Measurements from ENCODE around the gene DGKQ. TPM values are rescaled to one million over a fixed set of nuclear protein-coding genes. Genes with fewer than 3 reads are reported as not detected.
A peak's percentile ranks its signal among the peaks of the same experiment; 100 is the strongest.

The DGKQ gene
- total and polyA plus RNA-seq, 2 of the 13 experiments (the other 11 are each of a cell fraction or from before 2014, with no cell fraction given), result 4.5 to 7.2 TPM

GRCh38 chr4:992297-993110, 19.1 kb upstream of the DGKQ start (continued):
- peak; percentile 61; the same call in 1 of the 2 replicates for TF ChIP-seq KMT2B (CRISPR knock-in tag; IDR thresholded peaks at IDR 0.05)
- TF ChIP-seq ZNF747 (CRISPR knock-in tag; IDR thresholded peaks at IDR 0.05; ENCODE audit: borderline replicate concordance), result peak; percentile 77; the same call in 1 of the 2 replicates
- no peak for TF ChIP-seq KMT2A (CRISPR knock-in tag; IDR thresholded peaks at IDR 0.05)
- peak; percentile 88 for TF ChIP-seq KLF6 (CRISPR knock-in tag; IDR thresholded peaks at IDR 0.05)
- peak; percentile 87; the same call in 1 of the 2 replicates for TF ChIP-seq ZNF788 (CRISPR knock-in tag; IDR thresholded peaks at IDR 0.05; ENCODE audit: borderline replicate concordance)
- TF ChIP-seq FOXO1 (CRISPR knock-in tag; IDR thresholded peaks at IDR 0.05), result peak; percentile 81; the same call in 1 of the 2 replicates
- TF ChIP-seq CHD4 (IDR thresholded peaks at IDR 0.05; ENCODE audit: borderline replicate concordance, low read length), result no peak
- TF ChIP-seq, protein P1, sequence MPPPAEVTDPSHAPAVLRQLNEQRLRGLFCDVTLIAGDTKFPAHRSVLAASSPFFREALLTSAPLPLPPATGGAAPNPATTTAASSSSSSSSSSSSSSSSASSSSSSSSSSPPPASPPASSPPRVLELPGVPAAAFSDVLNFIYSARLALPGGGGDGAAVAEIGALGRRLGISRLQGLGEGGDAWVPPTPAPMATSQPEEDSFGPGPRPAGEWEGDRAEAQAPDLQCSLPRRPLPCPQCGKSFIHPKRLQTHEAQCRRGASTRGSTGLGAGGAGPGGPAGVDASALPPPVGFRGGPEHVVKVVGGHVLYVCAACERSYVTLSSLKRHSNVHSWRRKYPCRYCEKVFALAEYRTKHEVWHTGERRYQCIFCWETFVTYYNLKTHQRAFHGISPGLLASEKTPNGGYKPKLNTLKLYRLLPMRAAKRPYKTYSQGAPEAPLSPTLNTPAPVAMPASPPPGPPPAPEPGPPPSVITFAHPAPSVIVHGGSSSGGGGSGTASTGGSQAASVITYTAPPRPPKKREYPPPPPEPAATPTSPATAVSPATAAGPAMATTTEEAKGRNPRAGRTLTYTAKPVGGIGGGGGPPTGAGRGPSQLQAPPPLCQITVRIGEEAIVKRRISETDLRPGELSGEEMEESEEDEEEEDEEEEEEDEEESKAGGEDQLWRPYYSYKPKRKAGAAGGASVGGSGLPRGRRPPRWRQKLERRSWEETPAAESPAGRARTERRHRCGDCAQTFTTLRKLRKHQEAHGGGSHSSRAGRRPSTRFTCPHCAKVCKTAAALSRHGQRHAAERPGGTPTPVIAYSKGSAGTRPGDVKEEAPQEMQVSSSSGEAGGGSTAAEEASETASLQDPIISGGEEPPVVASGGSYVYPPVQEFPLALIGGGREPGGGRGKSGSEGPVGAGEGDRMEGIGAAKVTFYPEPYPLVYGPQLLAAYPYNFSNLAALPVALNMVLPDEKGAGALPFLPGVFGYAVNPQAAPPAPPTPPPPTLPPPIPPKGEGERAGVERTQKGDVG (CRISPR knock-in tag; IDR thresholded peaks at IDR 0.05; ENCODE audit: borderline replicate concordance), result no peak
- TF ChIP-seq SMAD9 (CRISPR knock-in tag; IDR thresholded peaks at IDR 0.05), result peak; percentile 61; the same call in 1 of the 2 replicates
- no peak for TF ChIP-seq KAT2B (IDR thresholded peaks at IDR 0.05; ENCODE audit: borderline replicate concordance, low read depth, low read length)
- peak; percentile 91 for TF ChIP-seq TCF7 (IDR thresholded peaks at IDR 0.05; ENCODE audit: low read depth)
- TF ChIP-seq REXO4 (CRISPR knock-in tag; IDR thresholded peaks at IDR 0.05; ENCODE audit: borderline replicate concordance), result no peak
- TF ChIP-seq ASH2L (IDR thresholded peaks at IDR 0.05; ENCODE audit: insufficient read length, low read depth, low read length), result peak; percentile 28
- no peak; the same call in 1 of the 2 replicates for TF ChIP-seq NFKBIZ (CRISPR knock-in tag; IDR thresholded peaks at IDR 0.05)
- TF ChIP-seq ZNF597 (CRISPR knock-in tag; IDR thresholded peaks at IDR 0.05), result no peak
- no peak; the same call in 1 of the 2 replicates for TF ChIP-seq ZNF235 (CRISPR knock-in tag; IDR thresholded peaks at IDR 0.05; ENCODE audit: borderline replicate concordance)
- peak; percentile 67; the same call in 1 of the 2 replicates for TF ChIP-seq SIN3A (IDR thresholded peaks at IDR 0.05; ENCODE audit: borderline replicate concordance, low read depth, low read length)
- no peak; the same call in none of the 2 replicates for TF ChIP-seq GFI1 (CRISPR knock-in tag; IDR thresholded peaks at IDR 0.05; ENCODE audit: borderline replicate concordance)
- TF ChIP-seq CBX5 (CRISPR knock-in tag; IDR thresholded peaks at IDR 0.05; ENCODE audit: borderline replicate concordance), result peak; percentile 72; the same call in 1 of the 2 replicates
- TF ChIP-seq FOXK2 (IDR thresholded peaks at IDR 0.05), result peak; percentile 88
- TF ChIP-seq FOXK1 (CRISPR knock-in tag; IDR thresholded peaks at IDR 0.05; ENCODE audit: borderline replicate concordance, low read depth), result peak; percentile 89; the same call in 1 of the 2 replicates
- no peak for TF ChIP-seq CEBPB (IDR thresholded peaks at IDR 0.05; ENCODE audit: borderline replicate concordance, low read depth, low read length)
- no peak; the same call in 1 of the 2 replicates for TF ChIP-seq ZC3H4 (CRISPR knock-in tag; IDR thresholded peaks at IDR 0.05; ENCODE audit: borderline replicate concordance)
- TF ChIP-seq, protein P2, sequence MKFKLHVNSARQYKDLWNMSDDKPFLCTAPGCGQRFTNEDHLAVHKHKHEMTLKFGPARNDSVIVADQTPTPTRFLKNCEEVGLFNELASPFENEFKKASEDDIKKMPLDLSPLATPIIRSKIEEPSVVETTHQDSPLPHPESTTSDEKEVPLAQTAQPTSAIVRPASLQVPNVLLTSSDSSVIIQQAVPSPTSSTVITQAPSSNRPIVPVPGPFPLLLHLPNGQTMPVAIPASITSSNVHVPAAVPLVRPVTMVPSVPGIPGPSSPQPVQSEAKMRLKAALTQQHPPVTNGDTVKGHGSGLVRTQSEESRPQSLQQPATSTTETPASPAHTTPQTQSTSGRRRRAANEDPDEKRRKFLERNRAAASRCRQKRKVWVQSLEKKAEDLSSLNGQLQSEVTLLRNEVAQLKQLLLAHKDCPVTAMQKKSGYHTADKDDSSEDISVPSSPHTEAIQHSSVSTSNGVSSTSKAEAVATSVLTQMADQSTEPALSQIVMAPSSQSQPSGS (CRISPR knock-in tag; IDR thresholded peaks at IDR 0.05), result peak; percentile 83
- TF ChIP-seq NFIB (CRISPR knock-in tag; IDR thresholded peaks at IDR 0.05; ENCODE audit: borderline replicate concordance), result 0 out of 2 replicates have a peak, but pooled peaks have one; percentile 8
